Activated CD8-positive, alpha-beta T cell treated with anti-CD3 and anti-CD28 coated beads for 36 hours (primary cell): ENCODE measurements around the gene LRP6. TPM values are rescaled to one million over a fixed set of nuclear protein-coding genes. Genes with fewer than 3 reads are reported as not detected.

Experiments used
- ATAC-seq: fragments of 200-7000 bp; cut with Tn5 transposase; one replicate; pipeline ENCODE4 v1.10.0; 2021; ENCODE audit warnings: mild to moderate bottlenecking, moderate library complexity
- CTCF ChIA-PET: fragments of 350-600 bp; sonication (Branson Sonifier 250); formaldehyde crosslinking; loops from one replicate; lab custom pipeline; 2021; ENCODE audit warnings: antibody characterized with exemption; lab: Charles Lee
- POLR2A ChIA-PET: fragments of 350-600 bp; sonication (Branson Sonifier 250); formaldehyde crosslinking; loops from one replicate; lab custom pipeline; 2021; ENCODE audit warnings: antibody characterized with exemption; lab: Charles Lee
- DNase-seq: peaks from one replicate; pipeline ENCODE4 v3.0.0-alpha.2; 2020
- H3K27ac Mint-ChIP-seq: one replicate; pipeline ENCODE4 v1.8.0; 2021; ENCODE audit warnings: mild to moderate bottlenecking, mixed read lengths
- H3K27me3 Mint-ChIP-seq: one replicate; pipeline ENCODE4 v1.8.0; 2021; ENCODE audit warnings: mixed read lengths
- H3K36me3 Mint-ChIP-seq: one replicate; pipeline ENCODE4 v1.8.0; 2021; ENCODE audit warnings: low read depth, mixed read lengths
- H3K4me1 Mint-ChIP-seq: one replicate; pipeline ENCODE4 v1.8.0; 2021; ENCODE audit warnings: low read depth, mixed read lengths
- H3K4me3 Mint-ChIP-seq: one replicate; pipeline ENCODE4 v1.8.0; 2021; ENCODE audit warnings: mild to moderate bottlenecking, moderate library complexity, mixed read lengths
- H3K9me3 Mint-ChIP-seq: one replicate; pipeline ENCODE4 v1.8.0; 2021; ENCODE audit warnings: mixed read lengths
- CTCF ChIP-seq: fragments of 200-600 bp; IDR thresholded peaks from one replicate; pipeline ENCODE4 v1.8.0; 2022; ENCODE audit warnings: antibody characterized with exemption, mild to moderate bottlenecking
- intact Hi-C: fragments of 100-400 bp; cut with micrococcal nuclease; formaldehyde crosslinking; loops from one replicate; pipeline ENCODE4 v1.10.0; 2022
- total RNA-seq, 2 experiments: library from RNA; stranded (reverse); gene quantifications; one replicate each; pipeline ENCODE4 v1.2.3, GENCODE V29; 2021

The LRP6 gene
- total RNA-seq, 2 experiments from 2014 or later, result 1.3 to 2.0 TPM

GRCh38 chr12:12091071-12091470 is 175.8 kb downstream of the LRP6 start:
- no peaks in the 10 kb centered on the region for H3K36me3 Mint-ChIP-seq

GRCh38 chr12:12088761-12089160 is 178.1 kb downstream of the LRP6 start:
- no peaks in the 10 kb centered on the region for H3K9me3 Mint-ChIP-seq
- H3K27me3 Mint-ChIP-seq, result peaks cover 1% of the 10 kb centered on the region
- H3K27ac Mint-ChIP-seq, result no peak overlapping the region
- ATAC-seq (no peak), DNase-seq (no peak)
- no peak for TF ChIP-seq CTCF
- no peaks in the 10 kb centered on the region for H3K36me3 Mint-ChIP-seq
- no peaks in the 10 kb centered on the region for H3K4me1 Mint-ChIP-seq
- intact Hi-C loops, result loop anchor here (5.0 kb wide), 1 partner anchor 51 kb away; no protein-coding TSS in a partner anchor
- no peak overlapping the region for H3K4me3 Mint-ChIP-seq
- ChIA-PET CTCF (no interaction called here), POLR2A (no interaction called here)

More at GRCh38 chr12:12091071-12091470, 175.8 kb downstream of the LRP6 start:
- Mint-ChIP-seq H3K9me3 (no peaks in the 10 kb centered on the region), H3K4me1 (no peaks in the 10 kb centered on the region), H3K27me3 (peaks cover 3% of the 10 kb centered on the region), H3K4me3 (no peak overlapping the region), H3K27ac (no peak overlapping the region)
- POLR2A ChIA-PET, result no interaction called here
- CTCF ChIA-PET, result no interaction called here
- intact Hi-C loops, result no loop called here
- TF ChIP-seq CTCF, result no peak
- DNase-seq, result no peak
- no peak for ATAC-seq

GRCh38 chr12:12088147-12088546 is 178.7 kb downstream of the LRP6 start:
- ChIA-PET POLR2A (no interaction called here), CTCF (interaction anchor here (1.4 kb wide), 1 partner anchor 239 kb away, joined by 5 read pairs; no protein-coding TSS in a partner anchor)
- DNase-seq (no peak), ATAC-seq (no peak)
- Mint-ChIP-seq H3K27ac (no peak overlapping the region), H3K4me1 (no peaks in the 10 kb centered on the region), H3K9me3 (no peaks in the 10 kb centered on the region), H3K27me3 (peaks cover 1% of the 10 kb centered on the region), H3K4me3 (no peak overlapping the region), H3K36me3 (no peaks in the 10 kb centered on the region)
- TF ChIP-seq CTCF, result no peak
- intact Hi-C loops, result loop anchor here (5.0 kb wide), 1 partner anchor 51 kb away; no protein-coding TSS in a partner anchor

- no peak for TF ChIP-seq CTCF
- peaks cover 1% of the 10 kb centered on the region for H3K27me3 Mint-ChIP-seq
- POLR2A ChIA-PET, result interaction anchor here (0.9 kb wide), 1 partner anchor 9 kb away, joined by 3 read pairs; no protein-coding TSS in a partner anchor
- DNase-seq (no peak), ATAC-seq (no peak)
- no peak overlapping the region for H3K27ac Mint-ChIP-seq
- CTCF ChIA-PET, result interaction anchor here (1.1 to 1.4 kb wide), 2 partner anchors 10 to 240 kb away, joined by 4 to 5 read pairs; no protein-coding TSS in a partner anchor
- no peaks in the 10 kb centered on the region for H3K4me1 Mint-ChIP-seq
- no peaks in the 10 kb centered on the region for H3K9me3 Mint-ChIP-seq
- no peak overlapping the region for H3K4me3 Mint-ChIP-seq
- H3K36me3 Mint-ChIP-seq, result no peaks in the 10 kb centered on the region
- intact Hi-C loops, result loop anchor here (5.0 kb wide), 1 partner anchor 50 kb away; no protein-coding TSS in a partner anchor
Measured at GRCh38 chr12:12087693-12088034, 179.2 kb downstream of the LRP6 start.

GRCh38 chr12:12086973-12087692 is 179.7 kb downstream of the LRP6 start:
- no peak for TF ChIP-seq CTCF
- no peak overlapping the region for H3K27ac Mint-ChIP-seq
- no peak for DNase-seq
- no peak for ATAC-seq
- intact Hi-C loops, result loop anchor here (5.0 kb wide), 1 partner anchor 50 kb away; no protein-coding TSS in a partner anchor
- CTCF ChIA-PET, result interaction anchor here (1.1 to 1.4 kb wide), 2 partner anchors 9 to 240 kb away, joined by 4 to 5 read pairs; no protein-coding TSS in a partner anchor
- no peaks in the 10 kb centered on the region for H3K36me3 Mint-ChIP-seq
- POLR2A ChIA-PET, result interaction anchor here (0.9 kb wide), 1 partner anchor 10 kb away, joined by 3 read pairs; no protein-coding TSS in a partner anchor
- H3K4me1 Mint-ChIP-seq, result no peaks in the 10 kb centered on the region
- H3K27me3 Mint-ChIP-seq, result peaks cover 1% of the 10 kb centered on the region
- no peak overlapping the region for H3K4me3 Mint-ChIP-seq
- no peaks in the 10 kb centered on the region for H3K9me3 Mint-ChIP-seq
